Panc1 (cell line): ENCODE results near the gene KLHDC8A. TPM values are rescaled to one million over a fixed set of nuclear protein-coding genes. Genes with fewer than 3 reads are reported as not detected.

Source experiments
- ATAC-seq: fragments of 200-7000 bp; cut with Tn5 transposase; 2 replicates; pipeline ENCODE4 v1.9.1; 2020; ENCODE audit warnings: mild to moderate bottlenecking, moderate library complexity
- BruUV-seq: library from RNA; stranded (reverse); fragments of 400-500 nt; replicated peaks from 2 replicates; lab custom pipeline; 2021; lab: Mats Ljungman, UMichigan
- CTCF ChIA-PET: fragments of 300-600 bp; sonication (Branson Sonifier 250); formaldehyde crosslinking; loops from one replicate; lab custom pipeline; 2022; ENCODE audit warnings: antibody characterized with exemption; lab: Charles Lee
- POLR2A ChIA-PET: fragments of 300-600 bp; sonication (Branson Sonifier 250); formaldehyde crosslinking; loops from one replicate; lab custom pipeline; 2022; ENCODE audit warnings: antibody characterized with exemption; lab: Charles Lee
- DNase-seq: peaks from one replicate; pipeline ENCODE4 v3.0.0-alpha.2; 2010; ENCODE audit warnings: low read depth, low spot score
- H3K27ac ChIP-seq: 2 replicates; pipeline ENCODE4 v1.5.1; 2011; ENCODE audit warnings: mild to moderate bottlenecking, low read length, inconsistent platforms
- H3K27me3 ChIP-seq: fragments of 200-500 bp; sonication (Bioruptor generic); 2 replicates; pipeline ENCODE4 v1.6.0; 2014; ENCODE audit warnings: low read length, inconsistent platforms; ENCODE audit not compliant: control insufficient read depth, insufficient read depth
- H3K36me3 ChIP-seq: fragments of 200-500 bp; sonication (Bioruptor generic); 2 replicates; pipeline ENCODE4 v1.5.1; 2014; ENCODE audit warnings: inconsistent platforms, mild to moderate bottlenecking, low read length, moderate library complexity; ENCODE audit not compliant: control insufficient read depth, insufficient read depth
- H3K4me1 ChIP-seq: 2 replicates; pipeline ENCODE4 v1.5.1; 2011; ENCODE audit warnings: inconsistent platforms, mild to moderate bottlenecking, low read length, moderate library complexity; ENCODE audit not compliant: control insufficient read depth, insufficient read depth
- H3K4me3 ChIP-seq, 2 experiments: 2 replicates each; pipeline ENCODE4 v1.5.1; 2011 to 2012; ENCODE audit warnings: low read depth in 2 of 2, low read length in 2 of 2, mild to moderate bottlenecking in 2 of 2, inconsistent platforms in 1 of 2, moderate library complexity in 1 of 2
- H3K9me3 ChIP-seq: fragments of 200-500 bp; sonication (Bioruptor generic); 2 replicates; pipeline ENCODE4 v1.5.1; 2014; ENCODE audit warnings: low read depth, mild to moderate bottlenecking, inconsistent platforms, low read length, moderate library complexity; ENCODE audit not compliant: control insufficient read depth, insufficient read depth
- POLR2AphosphoS5 ChIP-seq: IDR thresholded peaks from 2 replicates; pipeline ENCODE4 v1.6.1; 2012; ENCODE audit warnings: mild to moderate bottlenecking, low read depth, low read length, moderate library complexity
- REST ChIP-seq, 2 experiments: IDR thresholded peaks; 2 replicates each; pipeline ENCODE4 v1.6.1; 2011 to 2012; ENCODE audit warnings: low read depth in 2 of 2, control low read depth in 1 of 2, low read length in 1 of 2, mild to moderate bottlenecking in 1 of 2, moderate library complexity in 1 of 2; ENCODE audit not compliant: insufficient read depth in 1 of 2
- SIN3A ChIP-seq: IDR thresholded peaks from 2 replicates; pipeline ENCODE4 v1.6.1; 2012; ENCODE audit warnings: low read depth, mild to moderate bottlenecking, low read length, moderate library complexity, borderline replicate concordance; ENCODE audit not compliant: insufficient read depth
- TCF7L2 ChIP-seq: IDR thresholded peaks from 2 replicates; pipeline ENCODE4 v1.6.1; 2011; ENCODE audit warnings: mild to moderate bottlenecking, low read depth, low read length, inconsistent platforms
- in situ Hi-C: cut with HindIII; loops from 2 replicates; pipeline ENCODE4 v1.10.0; 2016; ENCODE audit warnings: low sequenced_read_pairs, low pct_unique_long_range_greater_than_20kb
- intact Hi-C: fragments of 100-400 bp; cut with micrococcal nuclease; formaldehyde crosslinking; loops from one replicate; pipeline ENCODE4 v1.10.0; 2022; ENCODE audit not compliant: unreplicated experiment
- total RNA-seq: library from RNA; stranded (reverse); gene quantifications from one replicate; pipeline ENCODE4 v1.2.1, GENCODE V29; 2021; ENCODE audit not compliant: unreplicated experiment
- TF ChIP-seq, protein P1 (sequence below): fragments of 450-650 bp; IDR thresholded peaks from 2 replicates; pipeline ENCODE4 v1.5.1; 2017; ENCODE audit warnings: mild to moderate bottlenecking

Gene KLHDC8A
- total RNA-seq, 1 experiment from 2014 or later = 0.31 TPM

DNA sequence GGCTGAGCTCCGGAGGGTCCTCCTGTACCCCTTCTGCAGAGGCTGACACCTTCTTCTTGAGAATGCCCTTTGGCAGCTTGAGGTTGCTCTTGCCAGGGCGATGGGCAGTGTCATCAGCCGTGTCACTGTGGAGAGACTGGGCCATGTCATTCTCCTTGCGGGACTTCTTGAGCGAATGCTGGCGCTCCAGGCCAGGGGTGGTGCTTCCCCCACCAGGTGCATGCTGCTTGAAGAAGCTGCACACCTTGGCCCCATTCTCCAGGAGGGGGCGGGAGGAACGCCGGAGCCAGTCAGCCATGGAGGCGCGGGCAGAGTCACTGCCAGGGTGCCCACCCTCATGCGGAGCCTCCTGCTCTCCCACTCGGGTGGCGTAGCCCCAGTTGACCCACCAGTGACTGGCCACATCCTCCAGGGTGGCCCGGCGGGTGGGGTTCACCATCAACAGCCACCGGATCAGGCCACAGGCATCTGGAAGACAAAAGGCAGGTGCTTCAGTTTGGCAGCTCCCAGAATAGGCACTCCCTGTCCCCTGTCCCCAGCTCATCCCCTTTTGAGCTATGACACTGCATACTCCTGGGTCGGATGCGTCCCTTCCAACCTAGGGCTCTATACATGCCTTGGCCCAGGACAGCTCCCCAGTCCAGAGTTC lies 52.6 kb downstream of the KLHDC8A start:
- no peaks in the 10 kb centered on the region for H3K9me3 ChIP-seq
- no TSS peak for BruUV-seq
- no peak overlapping the region for H3K4me3 ChIP-seq
- no peaks in the 10 kb centered on the region for H3K27me3 ChIP-seq
- no peak for DNase-seq
- no peak for ATAC-seq
- intact Hi-C loops (no loop called here), in situ Hi-C loops (no loop called here)
- H3K27ac ChIP-seq = peak overlapping the region; percentile 52; the same call in 1 of the 2 replicates
- TF ChIP-seq, protein P1, sequence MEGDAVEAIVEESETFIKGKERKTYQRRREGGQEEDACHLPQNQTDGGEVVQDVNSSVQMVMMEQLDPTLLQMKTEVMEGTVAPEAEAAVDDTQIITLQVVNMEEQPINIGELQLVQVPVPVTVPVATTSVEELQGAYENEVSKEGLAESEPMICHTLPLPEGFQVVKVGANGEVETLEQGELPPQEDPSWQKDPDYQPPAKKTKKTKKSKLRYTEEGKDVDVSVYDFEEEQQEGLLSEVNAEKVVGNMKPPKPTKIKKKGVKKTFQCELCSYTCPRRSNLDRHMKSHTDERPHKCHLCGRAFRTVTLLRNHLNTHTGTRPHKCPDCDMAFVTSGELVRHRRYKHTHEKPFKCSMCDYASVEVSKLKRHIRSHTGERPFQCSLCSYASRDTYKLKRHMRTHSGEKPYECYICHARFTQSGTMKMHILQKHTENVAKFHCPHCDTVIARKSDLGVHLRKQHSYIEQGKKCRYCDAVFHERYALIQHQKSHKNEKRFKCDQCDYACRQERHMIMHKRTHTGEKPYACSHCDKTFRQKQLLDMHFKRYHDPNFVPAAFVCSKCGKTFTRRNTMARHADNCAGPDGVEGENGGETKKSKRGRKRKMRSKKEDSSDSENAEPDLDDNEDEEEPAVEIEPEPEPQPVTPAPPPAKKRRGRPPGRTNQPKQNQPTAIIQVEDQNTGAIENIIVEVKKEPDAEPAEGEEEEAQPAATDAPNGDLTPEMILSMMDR = no peak
- no peak for TF ChIP-seq SIN3A
- TF ChIP-seq POLR2AphosphoS5 = no peak
- TF ChIP-seq TCF7L2 = no peak
- no peak for TF ChIP-seq REST (IDR thresholded peaks at IDR 0.05; ENCODE audit: insufficient read depth in 1 of 2, low read depth in 2 of 2, low read length in 1 of 2)
- ChIA-PET CTCF (interaction anchor here (0.7 kb wide), 1 partner anchor 75 kb away, joined by 6 read pairs; no protein-coding TSS in a partner anchor), POLR2A (no interaction called here)
- peaks cover 46% of the 10 kb centered on the region for H3K4me1 ChIP-seq
- peaks cover 4% of the 10 kb centered on the region for H3K36me3 ChIP-seq

DNA sequence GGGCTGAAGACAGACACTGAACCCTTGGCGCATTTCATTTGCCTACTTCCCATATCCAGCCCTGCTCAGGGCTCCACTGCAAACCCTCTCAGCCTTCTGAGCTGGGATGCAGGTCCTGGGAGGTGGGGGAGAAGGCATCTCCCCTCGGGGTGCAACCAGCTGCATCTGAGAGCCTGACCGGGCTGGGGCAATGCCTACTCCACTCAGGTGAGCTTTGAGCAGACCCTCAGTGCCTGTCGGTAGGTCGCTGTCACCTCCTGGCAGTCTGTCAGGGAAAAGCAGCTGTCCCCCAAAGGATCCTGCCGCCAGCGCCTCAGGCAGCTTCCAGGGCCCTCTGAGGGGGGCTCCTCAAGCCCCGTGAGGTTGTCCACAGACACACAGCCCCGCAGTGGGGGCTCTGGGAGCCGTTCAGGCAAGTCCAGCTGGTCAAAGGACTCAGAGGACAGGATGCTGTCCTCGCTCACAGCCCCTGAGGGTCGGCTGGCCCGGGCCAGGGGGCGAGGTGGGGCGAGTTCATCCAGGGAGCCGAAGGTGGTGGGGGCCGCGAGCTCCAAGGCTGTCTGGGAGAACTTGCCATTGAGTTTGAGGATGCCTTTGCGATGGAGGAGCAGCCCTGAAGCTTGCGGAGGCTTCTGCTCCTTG lies 53.4 kb downstream of the KLHDC8A start:
- TF ChIP-seq TCF7L2 (no peak), REST (IDR thresholded peaks at IDR 0.05; ENCODE audit: insufficient read depth in 1 of 2, low read depth in 2 of 2, low read length in 1 of 2) (no peak), POLR2AphosphoS5 (no peak; the same call in 1 of the 2 replicates), SIN3A (no peak)
- ATAC-seq (no peak), DNase-seq (no peak)
- Histone ChIP-seq H3K9me3 (no peaks in the 10 kb centered on the region), H3K4me1 (peaks cover 52% of the 10 kb centered on the region), H3K4me3 (no peak overlapping the region), H3K36me3 (peaks cover 4% of the 10 kb centered on the region), H3K27ac (peak overlapping the region; percentile 58), H3K27me3 (no peaks in the 10 kb centered on the region)
- intact Hi-C loops (no loop called here), in situ Hi-C loops (no loop called here)
- no TSS peak for BruUV-seq
- POLR2A ChIA-PET = no interaction called here
- CTCF ChIA-PET = interaction anchor here (0.7 to 1.2 kb wide), 2 partner anchors 16 to 74 kb away, joined by 4 to 6 read pairs; no protein-coding TSS in a partner anchor
